GM12865 (cell line): ENCODE results near the gene ARID5B.
A peak's percentile ranks its signal among the peaks of the same experiment; 100 is the strongest.
"Not testable (repeated sequence)": the region's sequence is repeated elsewhere in the genome, so short reads cannot be mapped to it uniquely, and the experiment has no call there.

Source experiments
- DNase-seq: peaks from one replicate; pipeline ENCODE4 v3.0.0; 2010; ENCODE audit warnings: low read depth
- H3K4me3 ChIP-seq: 2 replicates; pipeline ENCODE4 v1.5.1; 2011; ENCODE audit warnings: mild to moderate bottlenecking, low read depth, low read length, control low read depth
- CTCF ChIP-seq: IDR thresholded peaks from 2 replicates; pipeline ENCODE4 v1.5.1; 2011; ENCODE audit warnings: low read length, control low read depth, low read depth, inconsistent platforms; ENCODE audit not compliant: insufficient read depth; ENCODE audit errors: missing control alignments

ARID5B gene

GRCh38 chr10:62024026-62024701 is 122.7 kb downstream of the ARID5B start:
- DNase-seq = no peak
- H3K4me3 ChIP-seq = no peak overlapping the region
- TF ChIP-seq CTCF = no peak

GRCh38 chr10:62025134-62025794 is 123.8 kb downstream of the ARID5B start:
- no peak for DNase-seq
- TF ChIP-seq CTCF = no peak
- no peak overlapping the region for H3K4me3 ChIP-seq

GRCh38 chr10:62025901-62026879 is 124.7 kb downstream of the ARID5B start:
- no peak overlapping the region for H3K4me3 ChIP-seq
- TF ChIP-seq CTCF = no peak
- DNase-seq = peak; percentile 25

- H3K4me3 ChIP-seq = no peak overlapping the region
- DNase-seq = no peak
- no peak for TF ChIP-seq CTCF
These were observed 126.5 kb downstream of the ARID5B start for GRCh38 chr10:62027841-62028501.

- not testable (repeated sequence) for DNase-seq, H3K4me3 ChIP-seq
These were observed 127.0 kb downstream of the ARID5B start for GRCh38 chr10:62028502-62028842.

GRCh38 chr10:62029401-62029800 is 127.9 kb downstream of the ARID5B start:
- no peak overlapping the region for H3K4me3 ChIP-seq
- no peak for TF ChIP-seq CTCF
- DNase-seq = no peak
